Stimulated activated CD4-positive, alpha-beta T cell treated with anti-CD3 and anti-CD28 coated beads, Interleukin-1b, Interleukin-23, amount 100 ng/mL, for 24 hours (primary cell): Measurements from ENCODE around the gene GPC1.

Source experiments
- DNase-seq, 4 experiments: peaks; one replicate each; pipeline ENCODE4 v3.0.0-alpha.2; 2020; ENCODE audit warnings: low read depth in 4 of 4, low spot score in 1 of 4

GPC1 gene

DNA sequence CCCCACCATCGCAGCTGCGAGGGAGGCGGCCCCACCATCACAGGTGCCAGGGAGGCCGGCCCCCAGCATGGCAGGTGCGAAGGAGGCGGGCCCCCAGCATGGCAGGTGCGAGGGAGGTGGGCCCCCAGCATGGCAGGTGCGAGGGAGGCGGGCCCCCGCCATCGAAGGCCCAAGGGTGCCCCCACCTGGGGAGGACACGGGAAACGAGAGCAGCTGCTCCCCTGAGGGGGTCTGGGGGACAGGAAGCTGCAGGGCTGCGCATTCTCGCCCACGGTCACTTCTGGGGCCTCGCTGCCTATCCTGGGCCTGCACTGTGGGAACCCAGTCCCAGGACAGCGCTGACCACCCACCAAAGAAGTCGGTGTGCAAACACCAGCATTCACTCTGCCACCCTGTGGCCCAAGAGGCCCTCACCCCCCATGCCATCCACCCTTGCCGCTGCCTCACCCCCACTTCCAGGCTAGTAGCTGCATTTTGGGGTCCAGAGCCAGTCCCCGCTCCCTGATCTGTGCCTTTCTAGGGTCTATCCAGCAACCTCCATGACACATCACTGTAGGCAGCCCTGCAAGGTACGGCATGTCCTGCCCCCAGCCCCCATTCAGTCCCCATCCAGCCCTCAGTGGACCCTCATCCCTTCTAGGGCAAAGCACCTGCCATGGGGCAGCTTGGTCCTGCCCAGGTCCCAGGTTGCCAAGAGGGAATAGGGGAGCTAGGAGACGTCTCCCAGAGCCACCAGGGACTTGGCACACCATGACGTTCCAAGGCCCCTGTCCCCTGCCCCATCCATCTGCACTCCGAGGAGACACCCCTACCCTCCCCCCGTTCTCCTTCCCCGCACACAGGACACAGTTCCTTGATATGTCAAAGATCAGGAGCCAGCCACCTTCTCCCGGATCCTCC lies 24.0 kb upstream of the GPC1 start:
- DNase-seq: no peak

DNA sequence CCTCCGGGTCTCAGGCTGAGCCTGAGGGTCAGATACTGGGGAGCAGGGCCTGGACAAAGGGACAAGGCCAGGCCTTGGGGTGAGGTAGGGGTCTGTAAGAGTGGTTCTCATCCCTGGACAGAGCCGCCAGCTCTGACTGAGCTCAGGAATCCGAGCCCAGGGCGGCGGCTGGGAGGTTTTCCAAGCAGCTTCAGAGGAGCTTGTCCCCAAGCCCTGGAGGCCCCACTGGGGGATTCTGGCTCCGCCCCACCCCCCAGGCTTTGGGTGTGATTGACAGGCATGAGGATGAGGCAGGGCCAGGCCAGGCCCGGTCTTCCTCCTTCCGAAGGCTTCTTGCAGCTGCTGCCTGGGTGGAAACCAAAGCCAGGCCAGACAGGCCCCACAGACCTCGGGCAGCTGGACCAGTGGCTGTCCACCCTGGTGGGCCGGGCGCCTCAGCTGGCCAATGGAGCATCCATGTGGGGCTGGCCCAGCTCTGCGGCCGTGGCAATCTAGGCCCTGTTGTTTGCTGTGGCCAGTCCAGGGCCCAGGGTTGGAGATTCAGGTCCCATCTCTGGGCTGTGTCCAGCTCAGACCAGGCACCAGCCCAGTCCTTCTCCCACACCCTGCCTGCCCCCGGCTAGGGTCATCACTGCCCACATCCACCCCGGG lies 23.1 kb upstream of the GPC1 start:
- DNase-seq: no peak

DNA sequence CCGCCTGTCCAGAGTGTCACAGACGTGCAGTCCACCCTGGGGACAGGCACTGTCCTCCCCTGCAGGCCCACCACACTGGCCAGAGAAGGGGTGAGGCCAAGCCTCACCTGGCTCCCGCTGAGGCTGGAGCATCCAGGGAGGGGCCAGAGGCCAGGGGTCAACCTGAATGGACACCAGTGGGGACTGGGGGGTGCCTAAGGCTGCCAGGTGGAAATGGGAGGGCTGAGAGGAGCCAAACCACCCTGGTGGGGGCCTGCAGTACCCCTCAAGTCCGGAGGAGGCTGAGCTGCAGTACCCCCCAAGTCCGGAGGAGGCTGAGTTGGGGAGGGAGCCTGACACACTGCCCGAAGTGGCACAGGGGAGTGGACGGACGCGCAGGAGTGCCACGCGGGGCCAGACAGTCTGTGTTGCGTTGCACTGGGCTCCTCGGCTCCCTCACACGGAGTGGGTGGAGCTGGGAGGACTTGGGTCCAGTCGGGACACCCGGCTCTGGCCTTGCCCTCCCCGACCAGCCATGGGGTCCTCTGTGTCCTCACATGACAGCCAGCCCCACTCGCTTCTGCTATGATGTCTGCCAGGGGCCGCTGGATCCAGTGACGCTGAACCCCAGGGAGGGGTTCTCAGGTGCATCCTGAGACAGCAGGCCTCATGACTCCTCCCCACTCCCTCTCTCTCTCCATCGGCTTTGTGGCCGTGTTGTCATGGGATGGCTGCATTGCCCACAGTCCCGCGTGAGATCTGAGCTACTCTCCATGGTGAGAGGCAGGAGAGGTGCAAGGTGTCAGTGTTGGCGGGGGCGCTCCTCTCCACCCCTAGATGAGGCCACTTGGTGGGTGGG lies 22.3 kb upstream of the GPC1 start:
- DNase-seq: no peak

DNA sequence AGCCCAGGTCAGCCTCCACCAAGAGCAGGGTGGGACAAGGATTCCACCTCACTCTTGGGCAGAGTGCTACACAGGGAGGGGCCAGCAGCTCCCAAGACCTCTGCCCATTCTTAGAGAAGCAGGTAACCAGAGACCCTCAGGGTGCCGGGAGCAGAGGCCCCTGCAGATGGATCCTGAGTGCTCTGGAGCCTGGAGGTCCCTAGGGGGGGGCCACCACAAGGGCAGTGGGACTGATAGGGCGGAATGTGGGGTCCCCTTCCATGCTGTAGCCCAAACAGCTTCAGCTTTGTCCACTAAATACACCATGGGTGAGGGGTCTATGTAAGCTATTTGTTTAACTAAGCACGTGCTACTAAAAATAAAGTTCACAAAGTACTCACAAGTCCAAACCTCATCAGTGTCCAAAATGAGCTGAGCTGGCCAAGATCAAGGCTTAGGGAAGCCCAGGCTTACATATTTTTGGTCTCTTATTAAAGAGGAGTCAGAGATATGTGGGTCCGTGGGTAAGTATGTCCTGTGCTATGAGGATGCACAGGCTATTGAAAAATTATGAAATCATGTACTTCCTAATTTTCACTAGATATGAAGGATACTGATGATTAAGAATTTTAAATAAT lies 21.5 kb upstream of the GPC1 start:
- DNase-seq: no peak

DNA sequence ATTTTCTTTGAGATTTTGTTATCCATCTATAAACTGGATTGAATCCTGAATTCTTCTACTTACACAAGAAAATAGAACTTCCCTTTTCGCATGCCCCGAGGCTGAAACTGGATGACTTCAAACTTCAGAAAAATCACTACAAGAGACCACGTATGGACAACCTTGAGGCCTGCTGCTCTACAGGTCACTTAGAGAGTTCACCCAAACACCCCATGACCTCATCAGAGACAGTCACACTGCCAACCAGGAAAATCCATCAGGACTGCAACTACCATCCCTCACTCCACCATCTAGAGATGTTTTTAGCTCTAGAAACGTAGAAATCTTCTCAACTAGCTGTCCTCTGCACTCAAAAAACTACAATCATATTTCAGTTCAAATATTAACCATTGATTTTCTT lies 18.6 kb upstream of the GPC1 start:
- no peak for DNase-seq

DNA sequence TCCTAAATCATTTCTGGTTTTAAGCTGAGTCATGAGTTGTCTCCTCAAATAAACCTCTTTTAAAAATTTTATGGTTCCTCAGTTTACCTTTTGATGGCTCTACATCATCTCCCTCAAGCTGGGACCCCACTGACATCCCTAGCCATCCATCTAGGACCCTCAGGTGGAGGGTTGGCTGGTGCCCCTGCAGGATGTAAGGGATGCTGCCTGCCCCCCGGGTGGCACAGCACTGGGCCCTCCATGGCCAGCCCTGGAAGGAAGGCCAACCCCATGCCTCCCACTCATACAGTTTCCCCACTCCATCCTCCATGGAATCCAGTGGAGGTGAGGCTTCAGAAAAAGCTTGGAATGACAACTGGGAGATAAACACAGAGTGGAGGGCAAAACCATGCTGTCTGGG lies 17.2 kb upstream of the GPC1 start:
- DNase-seq: no peak

DNA sequence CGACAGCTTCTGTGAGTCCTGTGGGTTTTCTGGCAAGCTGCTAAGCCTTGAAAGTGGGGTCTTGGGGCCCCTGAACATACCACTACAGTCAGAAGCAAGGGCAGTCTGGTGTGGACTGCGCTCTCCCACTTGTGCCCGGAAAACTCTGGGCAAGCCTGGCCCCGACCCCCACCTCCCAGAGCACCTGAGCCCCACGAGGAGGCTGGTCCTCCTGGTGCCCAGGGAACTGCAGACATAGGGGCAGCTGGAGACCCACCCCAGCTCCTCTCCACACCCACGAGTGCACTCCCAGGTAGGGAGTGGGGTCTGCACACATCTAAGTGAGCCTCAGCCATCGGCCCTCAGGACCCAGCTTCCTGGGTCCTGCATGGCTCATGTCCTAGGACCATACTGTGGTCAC lies 16.2 kb upstream of the GPC1 start:
- DNase-seq: no peak

DNA sequence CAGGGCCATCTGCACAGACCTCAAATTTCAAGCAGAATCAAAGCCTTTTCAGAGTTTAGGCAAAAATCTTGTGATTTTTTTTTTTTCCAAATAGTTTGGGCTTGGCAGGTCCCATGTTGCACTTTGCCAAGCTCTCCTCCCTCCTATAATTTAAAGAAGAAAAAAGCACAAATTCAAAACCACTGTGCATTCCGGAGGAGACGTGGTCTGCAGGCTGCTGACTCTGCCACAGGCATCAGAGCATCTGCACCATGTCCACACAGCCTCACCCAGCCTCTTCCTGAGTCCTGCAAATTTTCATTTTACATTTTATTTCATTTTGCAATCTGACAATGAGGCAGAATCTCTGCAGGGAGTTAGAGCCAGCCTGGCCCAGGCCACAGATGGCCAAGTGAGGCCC lies 15.7 kb upstream of the GPC1 start:
- no peak for DNase-seq

DNA sequence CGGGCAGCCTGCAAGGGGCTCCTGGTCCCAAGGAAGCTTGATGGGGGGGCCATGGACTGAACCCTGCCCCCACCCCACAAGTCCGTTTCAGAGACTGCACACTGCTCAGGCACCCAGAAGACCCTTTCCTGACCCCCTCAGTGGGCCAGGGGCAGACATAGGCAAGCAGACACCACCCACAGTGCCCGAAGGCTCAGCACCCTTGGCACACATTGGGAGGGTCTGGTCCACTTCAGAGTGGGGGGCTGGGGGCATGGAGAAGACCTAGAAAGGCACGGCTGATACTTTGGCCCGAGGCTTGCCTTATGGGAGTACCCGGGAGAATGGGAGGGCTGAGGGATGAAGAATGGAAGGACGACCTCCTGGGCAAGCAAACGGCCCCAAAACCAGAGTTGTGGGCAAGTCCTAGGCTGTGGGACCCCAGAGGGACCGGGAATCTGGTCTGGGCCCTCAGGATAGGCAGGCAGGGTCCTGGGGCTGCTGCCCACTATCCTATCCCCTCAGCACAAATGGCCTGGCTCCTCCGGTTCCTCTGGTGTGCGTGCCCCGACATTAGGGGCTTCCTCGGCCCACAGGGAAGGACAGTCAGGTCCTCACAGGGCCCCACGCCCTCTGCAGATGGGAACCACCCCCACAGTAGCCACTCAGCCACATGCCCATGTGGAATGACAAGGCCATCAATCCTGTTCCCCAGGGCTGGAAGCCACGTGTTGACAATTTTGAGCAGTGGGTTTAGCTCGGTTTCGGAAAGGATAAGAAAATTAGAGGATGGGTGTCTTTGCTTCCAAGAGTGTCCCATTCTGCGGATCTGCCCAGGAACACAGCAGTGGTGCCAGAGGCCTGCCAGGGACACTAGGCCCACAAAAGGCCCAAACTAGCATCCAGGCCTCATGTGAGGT lies 15.0 kb upstream of the GPC1 start:
- no peak for DNase-seq

DNA sequence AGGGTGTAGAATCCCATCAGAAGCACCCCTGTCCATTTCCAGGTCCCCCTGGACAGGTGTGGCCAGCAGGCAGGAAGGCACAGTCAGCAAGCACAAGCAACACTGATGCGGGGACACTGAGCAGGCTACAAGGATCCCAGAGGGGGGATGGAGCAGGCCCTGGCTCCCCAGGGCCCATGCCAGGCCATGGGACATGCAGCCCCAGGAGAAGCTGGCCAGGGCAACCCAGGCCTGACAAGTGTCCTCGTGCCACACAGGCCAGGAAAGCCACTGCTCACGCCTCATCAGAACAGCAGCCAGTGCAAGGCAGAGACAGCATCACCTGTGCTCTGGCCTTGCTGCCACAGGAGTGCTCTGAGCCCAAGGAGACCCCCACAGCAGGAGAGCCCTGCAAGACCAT lies 14.1 kb upstream of the GPC1 start:
- DNase-seq: no peak

DNA sequence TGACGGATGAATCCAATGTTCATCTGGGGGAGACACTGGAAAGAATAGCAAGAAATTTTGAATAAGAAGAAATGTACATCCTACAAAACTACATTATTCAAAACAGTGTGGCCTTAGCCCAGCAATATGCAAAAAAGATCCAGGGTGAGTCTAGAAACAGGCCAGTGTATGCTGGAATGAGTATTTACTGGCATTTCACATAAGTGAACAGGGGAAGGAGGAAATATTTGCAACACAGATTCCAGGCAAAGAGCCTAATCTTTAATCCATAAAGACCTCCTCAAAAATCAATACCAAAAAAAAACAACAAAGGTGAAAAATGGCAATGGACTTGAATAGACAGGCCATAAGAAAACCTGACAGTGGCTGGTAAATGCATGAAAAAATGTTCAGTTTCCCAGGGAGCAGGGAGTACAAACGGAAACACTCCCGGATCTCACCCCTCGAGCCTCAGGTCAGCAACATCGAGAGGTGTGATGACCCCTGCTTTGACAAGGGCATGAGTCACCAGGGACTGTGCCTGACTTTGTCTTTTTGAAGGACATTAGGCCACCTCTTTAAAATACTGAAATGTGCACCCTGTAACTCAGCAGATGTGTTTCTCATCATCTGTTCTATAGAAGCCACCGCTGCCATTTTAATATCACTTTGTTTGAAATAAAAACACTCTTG lies 12.7 kb upstream of the GPC1 start:
- no peak for DNase-seq

DNA sequence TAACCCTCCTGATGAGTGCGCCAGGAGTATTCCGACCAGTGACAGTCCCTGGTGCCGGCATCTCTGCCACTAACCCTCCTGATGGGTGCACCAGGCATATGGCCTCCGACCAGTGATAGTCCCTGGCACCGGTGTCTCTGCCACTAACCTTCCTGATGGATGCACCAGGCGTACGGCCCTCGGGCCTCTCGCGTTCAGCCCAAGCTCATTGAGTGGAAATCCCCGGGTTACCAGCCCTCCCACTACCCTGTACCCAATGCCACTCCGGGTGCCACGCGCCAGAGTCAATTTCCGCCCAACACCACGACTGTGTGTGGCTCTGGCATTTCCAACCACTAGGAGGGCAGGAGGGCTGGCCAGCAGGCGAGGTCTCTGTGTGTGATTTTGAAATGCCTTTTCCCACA lies 11.7 kb upstream of the GPC1 start:
- no peak for DNase-seq

DNA sequence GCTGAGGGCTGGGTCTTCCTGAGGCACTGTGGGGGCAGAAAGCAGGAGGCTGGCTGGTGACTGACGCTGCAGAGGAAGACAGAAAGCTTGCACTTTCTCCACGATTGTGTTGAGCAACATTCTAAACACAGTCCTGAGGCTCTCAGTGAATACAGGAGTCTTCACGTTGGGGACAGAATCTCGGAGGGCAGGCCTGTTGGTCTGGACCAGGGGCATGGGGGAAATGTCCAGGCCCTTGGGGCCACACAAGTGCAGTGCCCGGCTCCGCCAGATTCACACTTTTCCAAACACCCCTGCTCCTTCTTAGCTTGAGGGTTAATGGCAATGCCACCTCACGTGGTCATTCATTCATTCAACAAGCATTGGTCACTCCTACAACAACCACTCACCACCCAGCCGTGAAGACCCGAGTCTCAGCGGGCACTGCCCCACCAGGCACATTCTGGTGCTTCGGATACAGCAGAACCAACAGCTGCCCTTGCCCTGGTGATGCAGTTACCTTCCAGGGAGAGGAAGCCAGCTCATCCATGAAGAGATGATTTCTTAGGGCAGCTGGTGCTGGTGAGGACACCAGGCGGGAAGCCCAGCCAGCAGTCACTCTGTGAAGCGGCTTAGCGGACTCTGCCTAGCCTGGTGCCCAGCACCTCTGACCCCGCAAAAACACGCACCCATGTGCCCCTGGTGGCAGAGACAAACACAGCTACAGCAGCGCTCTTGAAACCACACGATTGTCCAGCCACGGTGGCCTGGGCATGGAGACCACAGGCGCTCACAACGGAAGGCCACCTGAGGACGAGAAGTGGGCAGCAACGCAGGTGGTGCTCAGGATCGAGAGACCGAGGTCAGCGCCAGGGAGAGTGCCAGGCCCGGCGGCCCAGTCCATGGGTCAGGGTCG lies 10.9 kb upstream of the GPC1 start:
- DNase-seq: no peak

DNA sequence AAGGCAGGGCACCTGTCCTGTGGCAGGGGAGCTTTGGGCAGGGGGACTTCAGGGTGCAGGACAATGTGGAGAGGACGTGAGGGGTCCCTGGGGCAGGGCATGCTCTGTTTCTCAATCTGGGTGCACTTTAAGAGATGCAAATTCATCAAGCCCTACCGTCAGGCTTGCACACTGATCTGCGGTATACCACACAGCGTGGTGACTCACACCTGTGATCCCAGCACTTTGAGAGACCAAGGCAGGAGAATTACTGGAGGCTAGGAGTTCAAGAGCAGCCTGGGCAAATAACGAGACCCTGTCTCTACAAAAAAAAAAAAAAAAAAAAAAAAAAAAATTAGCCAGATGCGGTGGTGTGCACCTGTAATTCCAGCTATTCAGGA lies 10.2 kb upstream of the GPC1 start:
- no peak for DNase-seq

DNA sequence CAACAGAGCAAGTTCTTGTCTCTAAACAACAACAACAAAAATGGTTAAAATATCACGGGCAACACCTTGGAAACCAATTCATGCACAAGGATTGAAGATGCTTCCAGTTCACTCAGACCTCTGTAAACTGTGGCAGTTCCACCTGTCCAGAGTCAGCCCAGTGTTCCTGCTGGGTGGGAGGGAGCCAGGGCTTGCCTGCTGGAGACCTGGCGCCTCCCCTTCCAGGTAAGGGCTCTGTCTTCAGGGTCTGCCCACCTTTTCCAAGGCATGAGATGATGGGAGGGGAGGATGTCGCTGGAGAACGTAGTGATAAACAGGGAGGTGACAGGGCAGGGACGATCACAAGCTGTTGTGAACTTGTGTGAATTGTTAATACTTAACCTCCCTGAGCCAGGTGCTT lies 9.8 kb upstream of the GPC1 start:
- no peak for DNase-seq

DNA sequence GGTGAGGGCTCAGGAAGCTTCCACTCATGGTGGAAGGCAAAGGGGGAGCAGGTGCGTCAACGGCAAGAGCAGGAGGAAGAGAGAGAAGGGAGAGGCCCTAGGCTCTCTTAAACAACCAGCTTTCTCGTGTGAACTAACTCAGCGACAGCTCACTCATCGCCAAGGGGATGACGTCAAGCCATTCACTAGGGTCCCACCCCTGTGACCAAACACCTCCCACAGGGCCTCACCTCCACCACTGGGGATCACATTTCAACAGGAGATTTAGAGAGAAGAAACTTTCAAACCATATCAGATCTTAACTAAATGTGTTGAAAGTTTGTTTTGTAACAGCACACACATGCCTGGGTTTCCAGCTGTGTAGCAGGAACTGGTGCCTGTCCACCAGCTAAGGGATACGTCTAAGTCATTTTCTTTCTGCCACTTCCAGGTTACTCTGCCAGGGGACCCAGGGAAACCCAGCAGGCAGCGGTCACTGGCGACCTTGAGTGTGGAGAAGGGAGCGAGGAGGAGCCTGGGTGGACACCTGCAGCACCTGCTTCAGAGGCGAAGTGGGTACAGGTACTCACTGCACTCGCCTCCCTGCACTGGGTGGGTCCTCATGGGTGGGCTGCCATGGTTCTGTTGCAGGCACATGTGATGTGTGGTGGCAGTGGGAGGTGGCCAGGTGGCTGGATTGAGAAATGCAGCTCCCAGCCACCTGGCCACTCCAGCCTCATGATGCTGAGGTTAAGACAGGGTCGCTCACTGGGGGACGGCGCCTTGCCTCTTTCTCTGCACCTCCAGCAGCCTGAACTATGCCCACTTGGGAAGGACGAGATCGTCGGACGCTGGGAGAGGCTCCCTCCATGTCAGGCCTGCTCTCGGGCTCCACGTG lies 8.4 kb upstream of the GPC1 start:
- DNase-seq: peak in 1 of 4 experiments; percentile 25

DNA sequence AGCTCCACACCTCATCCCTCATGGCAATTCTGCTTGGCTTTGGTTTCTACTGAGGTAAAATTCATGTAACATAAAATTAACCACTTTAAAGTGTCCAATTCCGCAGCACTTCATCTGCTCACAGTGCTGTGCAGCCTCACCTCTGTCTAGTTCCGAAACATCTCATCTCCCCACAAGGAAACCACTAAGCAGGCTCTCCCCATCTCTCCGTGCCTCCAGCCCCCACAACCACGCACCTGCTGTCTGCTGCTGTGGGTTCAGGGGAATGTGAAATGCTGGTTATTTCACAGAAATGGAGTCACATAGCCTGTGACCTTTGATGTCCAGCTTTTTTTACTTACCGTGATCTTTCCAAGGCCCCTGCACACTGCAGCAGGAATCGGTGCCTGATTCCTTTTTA lies 7.7 kb upstream of the GPC1 start:
- DNase-seq: no peak

DNA sequence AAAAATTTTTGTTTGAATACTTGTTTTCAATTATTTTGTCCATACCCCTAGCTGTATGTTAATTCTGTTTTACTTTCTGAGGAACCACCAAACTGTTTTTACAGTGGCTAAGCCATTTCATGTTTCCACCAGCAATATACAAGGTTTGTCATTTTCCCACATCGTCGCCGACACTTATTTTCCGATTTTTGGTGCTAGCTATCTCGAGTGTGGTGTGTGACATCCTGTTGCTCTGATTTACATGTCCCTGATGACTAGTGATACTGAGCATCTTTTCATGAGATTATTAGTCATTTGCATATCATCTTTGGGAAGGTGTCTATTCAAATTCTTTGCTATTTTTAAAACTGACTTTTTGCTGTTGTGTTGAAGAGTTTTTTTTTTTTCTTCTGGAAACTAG lies 7.2 kb upstream of the GPC1 start:
- DNase-seq: no peak
